ENCODE results near the gene NUDT4. TPM values are rescaled to one million over a fixed set of nuclear protein-coding genes. Genes with fewer than 3 reads are reported as not detected.
"Not testable (repeated sequence)": the region's sequence is repeated elsewhere in the genome, so short reads cannot be mapped to it uniquely, and the experiment has no call there.

The NUDT4 gene
- total RNA-seq, 4 donors from 2014 or later: 41.5 to 68.5 (median 52.8) TPM

GRCh38 chr12:93378998-93379325 lies 1.2 kb downstream of the NUDT4 start:
- Histone ChIP-seq H3K36me3 (no peaks in the 10 kb centered on the region), H3K27ac (peak overlapping the region; percentile 92 to 98 (median 94)), H3K4me3 (peak overlapping the region; percentile 68 to 97 (median 82)), H3K4me1 (peaks cover 0 to 42% (median 5%) of the 10 kb centered on the region in 4 donors), H3K9me3 (no peaks in the 10 kb centered on the region), H3K27me3 (no peaks in the 10 kb centered on the region)
- no peak for DNase-seq
- TF ChIP-seq CTCF (IDR thresholded peaks at IDR 0.05): no peak
- no peak for TF ChIP-seq POLR2A (IDR thresholded peaks at IDR 0.05)

- Histone ChIP-seq H3K36me3 (no peaks in the 10 kb centered on the region), H3K27me3 (no peaks in the 10 kb centered on the region), H3K4me1 (peaks cover 0 to 47% (median 5%) of the 10 kb centered on the region in 4 donors), H3K9me3 (no peaks in the 10 kb centered on the region), H3K27ac (peak overlapping the region; percentile 92 to 98 (median 94)), H3K4me3 (peak overlapping the region; percentile 68 to 97 (median 82))
- TF ChIP-seq CTCF (IDR thresholded peaks at IDR 0.05): no peak
- no peak for TF ChIP-seq POLR2A (IDR thresholded peaks at IDR 0.05)
- no peak for DNase-seq
Observed at GRCh38 chr12:93379326-93379980, 1.7 kb downstream of the NUDT4 start.

- Histone ChIP-seq H3K4me3 (peak overlapping the region; percentile 68 to 97 (median 82)), H3K27me3 (no peaks in the 10 kb centered on the region), H3K9me3 (no peaks in the 10 kb centered on the region), H3K27ac (peak overlapping the region; percentile 92 to 98 (median 94)), H3K36me3 (no peaks in the 10 kb centered on the region), H3K4me1 (peaks cover 0 to 50% (median 5%) of the 10 kb centered on the region in 4 donors)
- DNase-seq: no peak
- TF ChIP-seq POLR2A (IDR thresholded peaks at IDR 0.05): no peak
- no peak for TF ChIP-seq CTCF (IDR thresholded peaks at IDR 0.05)
Observed at GRCh38 chr12:93379981-93380361, 2.2 kb downstream of the NUDT4 start.

- peak overlapping the region in 3 of 4 donors; percentile 4 to 97 (median 81) for H3K4me3 ChIP-seq
- H3K36me3 ChIP-seq: no peaks in the 10 kb centered on the region
- peaks cover 0 to 46% (median 5%) of the 10 kb centered on the region in 4 donors for H3K4me1 ChIP-seq
- no peaks in the 10 kb centered on the region for H3K9me3 ChIP-seq
- no peaks in the 10 kb centered on the region for H3K27me3 ChIP-seq
- no peak for TF ChIP-seq POLR2A (IDR thresholded peaks at IDR 0.05)
- TF ChIP-seq CTCF (IDR thresholded peaks at IDR 0.05): peak in 4 of 6 experiments; percentile 7 to 32 (median 26)
- DNase-seq: no peak
- H3K27ac ChIP-seq: peak overlapping the region; percentile 92 to 98 (median 94)
Observed at GRCh38 chr12:93380480-93381121, 2.9 kb downstream of the NUDT4 start.

- no peak for DNase-seq
- Histone ChIP-seq H3K27me3 (no peaks in the 10 kb centered on the region), H3K4me1 (peaks cover 0 to 40% (median 5%) of the 10 kb centered on the region in 4 donors), H3K27ac (peak overlapping the region in 2 of 4 donors; percentile 28 to 98), H3K36me3 (no peaks in the 10 kb centered on the region), H3K4me3 (peak overlapping the region in 2 of 4 donors; percentile 81 to 97), H3K9me3 (no peaks in the 10 kb centered on the region)
- TF ChIP-seq POLR2A (IDR thresholded peaks at IDR 0.05) (no peak), CTCF (IDR thresholded peaks at IDR 0.05) (no peak)
Observed at GRCh38 chr12:93381161-93381975, 3.6 kb downstream of the NUDT4 start.

- not testable (repeated sequence) for H3K9me3 ChIP-seq, H3K36me3 ChIP-seq, H3K27me3 ChIP-seq, DNase-seq
- Histone ChIP-seq H3K4me1 (peaks cover 0 to 33% (median 5%) of the 10 kb centered on the region in 4 donors), H3K4me3 (peak overlapping the region in 1 of 4 donors; percentile 97), H3K27ac (peak overlapping the region in 2 of 4 donors; percentile 28 to 98)
Observed at GRCh38 chr12:93381976-93382437, 4.3 kb downstream of the NUDT4 start.

Measured in Peyer's patch (tissue), 4 donors.